Adrenal gland (tissue), 12 donors: Measurements from ENCODE around the gene SPOCK2. TPM values are rescaled to one million over a fixed set of nuclear protein-coding genes. Genes with fewer than 3 reads are reported as not detected.

ENCODE experiments used
- DNase-seq, 7 donors: peaks; one replicate each; pipeline ENCODE4 v3.0.0-alpha.2; 2019 to 2020
- H3K27ac ChIP-seq, 5 donors: fragments of 200-600 bp; sonication (generic) in 4 of 5; 1 replicate in 3 of 5; 2 replicates in 2 of 5; pipeline versions ENCODE4 v1.5.1 to v1.8.0; 2016 to 2020; ENCODE audit warnings: mild to moderate bottlenecking in 1 of 5
- H3K27me3 ChIP-seq: fragments of 200-600 bp; 2 replicates; pipeline ENCODE4 v1.8.0; 2021
- H3K36me3 ChIP-seq, 2 donors: fragments of 200-600 bp; replicated peaks in 1 of 2; 1 replicate in 1 of 2; 2 replicates in 1 of 2; pipeline versions ENCODE4 v1.5.1 to v1.8.0; 2018 to 2022
- H3K4me1 ChIP-seq, 2 donors: fragments of 200-600 bp; replicated peaks in 1 of 2; 1 replicate in 1 of 2; 2 replicates in 1 of 2; pipeline versions ENCODE4 v1.5.1 to v1.8.0; 2018 to 2021
- H3K4me3 ChIP-seq, 4 donors: fragments of 200-600 bp; sonication (generic) in 3 of 4; one replicate each; pipeline ENCODE4 v1.5.1; 2016 to 2018
- H3K9me3 ChIP-seq, 3 donors: fragments of 200-600 bp; sonication (generic) in 1 of 3; replicated peaks in 1 of 3; 1 replicate in 2 of 3; 2 replicates in 1 of 3; pipeline versions ENCODE4 v1.5.1 to v1.8.0; 2016 to 2021
- CTCF ChIP-seq, 6 experiments: fragments of 450-650 bp in 4 of 6; fragments of 200-600 bp in 2 of 6; sonication (generic) in 1 of 6; IDR thresholded peaks; 1 replicate in 5 of 6; 2 replicates in 1 of 6; pipeline versions ENCODE4 v1.5.1 to v1.8.0; 2016 to 2021; ENCODE audit warnings: antibody characterized with exemption in 6 of 6, mild to moderate bottlenecking in 2 of 6, moderate library complexity in 1 of 6
- POLR2A ChIP-seq, 2 donors: fragments of 450-650 bp; IDR thresholded peaks; one replicate each; pipeline ENCODE4 v1.6.1; 2017; ENCODE audit warnings: antibody characterized with exemption in 2 of 2, mild to moderate bottlenecking in 2 of 2, moderate library complexity in 1 of 2
- WGBS, 4 donors: extraction: QIAGEN DNeasy Blood & Tissue Kit in 2 of 4; methylation state at CpG; one replicate each; pipeline versions ENCODE4 v1.1.5 to v1.1.7; 2013 to 2017; 5-methylcytosine and 5-hydroxymethylcytosine counted together
- intact Hi-C, 2 donors: fragments of 100-400 bp; cut with DNase I; formaldehyde crosslinking; loops; one replicate each; pipeline versions ENCODE4 v1.14.1 to v1.15.0; 2022 to 2023
- polyA plus RNA-seq, 3 donors: library from polyadenylated mRNA; stranded (reverse); fragments of 200-250 nt in 2 of 3; fragments of 350-450 nt in 1 of 3; fragmentation: Illumina TruSeq in 1 of 3; extraction: RNeasy Lipid Tissue Mini Kit (QIAGEN cat#74804) in 1 of 3; gene quantifications; one replicate each; pipeline ENCODE4 v1.2.3, GENCODE V29; 2013 to 2014
- total RNA-seq, 9 donors: library from RNA; depleted of rRNA in 4 of 9; stranded (reverse); fragments of >200 nt in 4 of 9; fragments of 120-200 nt in 1 of 9; fragmentation: NEBNext Ultra II Directional in 1 of 9; extraction: Animal tissue kit (Norgen Biotek cat#: 25700) in 1 of 9; gene quantifications; one replicate each; pipeline versions ENCODE4 v1.1.0 to v1.2.4, GENCODE V29; 2013 to 2023
- donor health status: healthy with polysubstance abuse.
- donor health status: Bipolar disorder and iron deficiency.
- donor health status: DM: yes; HTN: yes; CAD: no.
- donor health status: DM: no; HTN: no; CAD: no.
- donor health status: DM: no; HTN: no; CAD: no.
- donor health status: DM: yes; HTN: yes; CAD: no.

SPOCK2 gene
- total and polyA plus RNA-seq, 12 donors = 11.7 to 68.9 (median 37.4) TPM

DNA sequence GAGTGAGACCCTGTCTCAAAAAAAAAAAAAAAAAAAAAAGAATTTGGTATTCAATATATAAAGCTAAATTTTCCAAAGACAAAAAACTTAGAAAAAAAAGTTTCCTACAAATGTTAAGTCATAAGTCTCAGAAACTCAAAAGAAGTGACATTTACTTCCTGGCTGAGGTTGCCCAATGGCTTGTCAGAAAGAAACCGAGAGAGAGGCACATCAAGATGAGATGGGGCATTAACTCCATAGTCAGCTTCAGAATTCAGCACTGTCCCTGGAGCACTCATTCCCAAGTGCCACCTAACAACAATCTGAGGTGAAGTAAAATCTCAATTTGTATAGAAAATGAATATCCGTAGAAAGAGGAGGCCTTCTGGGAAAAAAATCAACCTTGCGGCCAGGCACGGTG is 6.8 kb upstream of the SPOCK2 start:
- intact Hi-C loops = no loop called here
- TF ChIP-seq POLR2A (IDR thresholded peaks at IDR 0.05) (no peak), CTCF (IDR thresholded peaks at IDR 0.05) (no peak)
- peaks cover 4 to 15% of the 10 kb centered on the region in 2 donors for H3K4me1 ChIP-seq
- 94 to 99% (median 95%) methylated on average over 4 of the region's 4 CpGs for WGBS, 4 donors
- peaks cover 0 to 4% of the 10 kb centered on the region in 2 donors for H3K36me3 ChIP-seq
- no peaks in the 10 kb centered on the region for H3K9me3 ChIP-seq
- no peak overlapping the region for H3K27ac ChIP-seq
- DNase-seq = no peak
- no peaks in the 10 kb centered on the region for H3K27me3 ChIP-seq
- no peak overlapping the region for H3K4me3 ChIP-seq

DNA sequence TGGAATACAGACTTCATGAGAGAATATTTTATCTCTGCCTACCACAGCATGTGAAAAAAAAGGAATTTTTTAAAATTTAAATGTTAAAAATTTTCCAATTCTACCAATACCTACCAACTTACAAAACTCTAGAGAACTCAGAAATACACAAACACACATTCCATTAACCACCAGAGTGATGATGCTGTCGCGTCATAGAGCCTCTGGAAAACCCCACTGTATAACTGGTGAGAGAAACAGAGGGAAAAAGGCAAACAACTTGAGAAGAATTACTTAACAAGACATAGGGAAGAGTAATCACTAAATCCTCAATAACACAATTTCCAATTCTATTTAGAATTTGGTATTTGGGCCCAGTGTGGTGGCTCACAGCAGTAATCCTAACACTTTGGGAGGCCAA is 6.2 kb upstream of the SPOCK2 start:
- TF ChIP-seq POLR2A (IDR thresholded peaks at IDR 0.05) (no peak), CTCF (IDR thresholded peaks at IDR 0.05) (no peak)
- intact Hi-C loops = no loop called here
- Histone ChIP-seq H3K4me3 (no peak overlapping the region), H3K27ac (no peak overlapping the region), H3K27me3 (no peaks in the 10 kb centered on the region), H3K36me3 (peaks cover 0 to 4% of the 10 kb centered on the region in 2 donors), H3K9me3 (no peaks in the 10 kb centered on the region), H3K4me1 (peaks cover 4 to 15% of the 10 kb centered on the region in 2 donors)
- WGBS, 4 donors = 97 to 100% (median 99%) methylated on average over 2 of the region's 2 CpGs
- DNase-seq = no peak

DNA sequence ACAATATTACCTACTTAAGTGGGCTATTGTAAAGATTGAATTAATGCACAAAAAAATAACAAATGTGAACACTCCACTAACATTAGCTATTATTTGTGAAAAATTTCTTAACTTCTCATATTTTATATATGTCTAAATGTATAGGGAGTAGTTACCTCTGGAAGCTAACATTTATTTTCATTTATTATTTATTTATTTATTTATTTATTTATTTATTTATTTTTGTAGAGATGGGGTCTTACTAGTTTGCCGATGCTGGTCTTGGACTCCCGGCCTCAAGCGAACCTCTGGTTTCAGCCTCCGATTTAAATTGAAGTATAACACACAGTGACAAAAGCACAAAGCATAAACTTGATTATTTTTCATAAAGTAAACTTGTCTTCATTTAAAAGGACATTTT is 5.1 kb upstream of the SPOCK2 start:
- intact Hi-C loops = no loop called here
- Histone ChIP-seq H3K27ac (no peak overlapping the region), H3K4me1 (peaks cover 12 to 17% of the 10 kb centered on the region in 2 donors), H3K27me3 (no peaks in the 10 kb centered on the region), H3K4me3 (no peak overlapping the region), H3K9me3 (no peaks in the 10 kb centered on the region), H3K36me3 (peaks cover 0 to 4% of the 10 kb centered on the region in 2 donors)
- no peak for TF ChIP-seq POLR2A (IDR thresholded peaks at IDR 0.05)
- no peak for TF ChIP-seq CTCF (IDR thresholded peaks at IDR 0.05)
- WGBS, 4 donors = 74 to 89% (median 74%) methylated on average over 4 of the region's 4 CpGs
- DNase-seq = no peak

- H3K27me3 ChIP-seq = no peaks in the 10 kb centered on the region
- 93 to 98% (median 95%) methylated on average over 2 of the region's 2 CpGs for WGBS, 4 donors
- no peak overlapping the region for H3K4me3 ChIP-seq
- intact Hi-C loops = no loop called here
- no peak overlapping the region for H3K27ac ChIP-seq
- H3K36me3 ChIP-seq = peaks cover 0 to 4% of the 10 kb centered on the region in 2 donors
- peaks cover 17 to 18% of the 10 kb centered on the region in 2 donors for H3K4me1 ChIP-seq
- TF ChIP-seq POLR2A (IDR thresholded peaks at IDR 0.05) = no peak
- TF ChIP-seq CTCF (IDR thresholded peaks at IDR 0.05) = no peak
- H3K9me3 ChIP-seq = no peaks in the 10 kb centered on the region
- DNase-seq = no peak
Measured at GRCh38 chr10:72092987-72093386, 4.6 kb upstream of the SPOCK2 start.
